ENCODE data around the gene LEFTY2. TPM values are rescaled to one million over a fixed set of nuclear protein-coding genes. Genes with fewer than 3 reads are reported as not detected.

The LEFTY2 gene
- total and polyA plus RNA-seq, 9 of the 15 experiments (the other 6 are each of a cell fraction or from before 2014, with no cell fraction given): 0.04 to 0.14 TPM; not detected in 7

DNA sequence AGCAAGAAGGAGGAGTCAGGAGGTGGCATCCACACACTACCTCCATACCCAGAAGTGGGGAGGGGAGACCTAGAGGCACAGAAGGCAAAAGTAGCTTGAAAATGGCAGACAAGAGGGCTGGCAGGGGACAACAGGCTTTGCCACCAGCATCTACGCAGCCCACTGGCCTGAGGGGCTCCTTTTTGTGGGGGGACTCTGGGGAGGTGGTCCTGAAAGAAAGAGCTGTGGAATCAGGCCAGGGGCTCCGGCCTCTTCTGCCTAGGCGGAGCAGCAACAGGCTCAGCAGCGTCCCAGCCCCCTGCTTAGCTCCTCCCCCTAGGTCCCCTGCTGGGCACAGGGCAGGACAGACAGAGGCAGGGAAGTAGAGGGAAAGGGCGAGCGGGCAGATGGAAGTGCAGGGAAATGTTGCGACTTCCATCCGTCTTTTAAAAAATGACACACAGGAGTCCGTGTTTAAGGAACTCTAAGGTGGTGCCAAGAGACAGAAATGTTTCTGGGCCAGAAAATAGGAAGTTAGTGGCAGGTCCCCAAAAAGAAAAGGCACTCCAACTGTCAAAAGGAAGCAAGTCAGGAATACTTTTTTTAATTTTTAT is 10.0 kb upstream of the LEFTY2 start:
- TF ChIP-seq, protein P1, sequence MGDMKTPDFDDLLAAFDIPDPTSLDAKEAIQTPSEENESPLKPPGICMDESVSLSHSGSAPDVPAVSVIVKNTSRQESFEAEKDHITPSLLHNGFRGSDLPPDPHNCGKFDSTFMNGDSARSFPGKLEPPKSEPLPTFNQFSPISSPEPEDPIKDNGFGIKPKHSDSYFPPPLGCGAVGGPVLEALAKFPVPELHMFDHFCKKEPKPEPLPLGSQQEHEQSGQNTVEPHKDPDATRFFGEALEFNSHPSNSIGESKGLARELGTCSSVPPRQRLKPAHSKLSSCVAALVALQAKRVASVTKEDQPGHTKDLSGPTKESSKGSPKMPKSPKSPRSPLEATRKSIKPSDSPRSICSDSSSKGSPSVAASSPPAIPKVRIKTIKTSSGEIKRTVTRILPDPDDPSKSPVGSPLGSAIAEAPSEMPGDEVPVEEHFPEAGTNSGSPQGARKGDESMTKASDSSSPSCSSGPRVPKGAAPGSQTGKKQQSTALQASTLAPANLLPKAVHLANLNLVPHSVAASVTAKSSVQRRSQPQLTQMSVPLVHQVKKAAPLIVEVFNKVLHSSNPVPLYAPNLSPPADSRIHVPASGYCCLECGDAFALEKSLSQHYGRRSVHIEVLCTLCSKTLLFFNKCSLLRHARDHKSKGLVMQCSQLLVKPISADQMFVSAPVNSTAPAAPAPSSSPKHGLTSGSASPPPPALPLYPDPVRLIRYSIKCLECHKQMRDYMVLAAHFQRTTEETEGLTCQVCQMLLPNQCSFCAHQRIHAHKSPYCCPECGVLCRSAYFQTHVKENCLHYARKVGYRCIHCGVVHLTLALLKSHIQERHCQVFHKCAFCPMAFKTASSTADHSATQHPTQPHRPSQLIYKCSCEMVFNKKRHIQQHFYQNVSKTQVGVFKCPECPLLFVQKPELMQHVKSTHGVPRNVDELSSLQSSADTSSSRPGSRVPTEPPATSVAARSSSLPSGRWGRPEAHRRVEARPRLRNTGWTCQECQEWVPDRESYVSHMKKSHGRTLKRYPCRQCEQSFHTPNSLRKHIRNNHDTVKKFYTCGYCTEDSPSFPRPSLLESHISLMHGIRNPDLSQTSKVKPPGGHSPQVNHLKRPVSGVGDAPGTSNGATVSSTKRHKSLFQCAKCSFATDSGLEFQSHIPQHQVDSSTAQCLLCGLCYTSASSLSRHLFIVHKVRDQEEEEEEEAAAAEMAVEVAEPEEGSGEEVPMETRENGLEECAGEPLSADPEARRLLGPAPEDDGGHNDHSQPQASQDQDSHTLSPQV (IDR thresholded peaks at IDR 0.05): 0 out of 2 replicates have a peak, but pooled peaks have one; percentile 9
- TF ChIP-seq JUNB (CRISPR knock-in tag; conservative IDR thresholded peaks at IDR 0.05): no peak
- TF ChIP-seq GATAD2A (IDR thresholded peaks at IDR 0.05): 0 out of 2 replicates have a peak, but pooled peaks have one; percentile 29
- TF ChIP-seq, protein P2, sequence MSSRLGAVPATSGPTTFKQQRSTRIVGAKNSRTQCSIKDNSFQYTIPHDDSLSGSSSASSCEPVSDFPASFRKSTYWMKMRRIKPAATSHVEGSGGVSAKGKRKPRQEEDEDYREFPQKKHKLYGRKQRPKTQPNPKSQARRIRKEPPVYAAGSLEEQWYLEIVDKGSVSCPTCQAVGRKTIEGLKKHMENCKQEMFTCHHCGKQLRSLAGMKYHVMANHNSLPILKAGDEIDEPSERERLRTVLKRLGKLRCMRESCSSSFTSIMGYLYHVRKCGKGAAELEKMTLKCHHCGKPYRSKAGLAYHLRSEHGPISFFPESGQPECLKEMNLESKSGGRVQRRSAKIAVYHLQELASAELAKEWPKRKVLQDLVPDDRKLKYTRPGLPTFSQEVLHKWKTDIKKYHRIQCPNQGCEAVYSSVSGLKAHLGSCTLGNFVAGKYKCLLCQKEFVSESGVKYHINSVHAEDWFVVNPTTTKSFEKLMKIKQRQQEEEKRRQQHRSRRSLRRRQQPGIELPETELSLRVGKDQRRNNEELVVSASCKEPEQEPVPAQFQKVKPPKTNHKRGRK (tag; IDR thresholded peaks at IDR 0.05): no peak
- no peak for TF ChIP-seq POLR2G (IDR thresholded peaks at IDR 0.05; ENCODE audit: low read depth, low read length)
- no peak for TF ChIP-seq SNIP1 (IDR thresholded peaks at IDR 0.05; ENCODE audit: low read depth)
- TF ChIP-seq SPI1 (IDR thresholded peaks at IDR 0.05; ENCODE audit: borderline replicate concordance, low read depth, low read length): 0 out of 2 replicates have a peak, but pooled peaks have one; percentile 45
- TF ChIP-seq HIVEP1 (CRISPR knock-in tag; IDR thresholded peaks at IDR 0.05): no peak
- no peak for TF ChIP-seq ETV1 (tag; conservative IDR thresholded peaks at IDR 0.05; ENCODE audit: low read depth)
- TF ChIP-seq, protein P3, sequence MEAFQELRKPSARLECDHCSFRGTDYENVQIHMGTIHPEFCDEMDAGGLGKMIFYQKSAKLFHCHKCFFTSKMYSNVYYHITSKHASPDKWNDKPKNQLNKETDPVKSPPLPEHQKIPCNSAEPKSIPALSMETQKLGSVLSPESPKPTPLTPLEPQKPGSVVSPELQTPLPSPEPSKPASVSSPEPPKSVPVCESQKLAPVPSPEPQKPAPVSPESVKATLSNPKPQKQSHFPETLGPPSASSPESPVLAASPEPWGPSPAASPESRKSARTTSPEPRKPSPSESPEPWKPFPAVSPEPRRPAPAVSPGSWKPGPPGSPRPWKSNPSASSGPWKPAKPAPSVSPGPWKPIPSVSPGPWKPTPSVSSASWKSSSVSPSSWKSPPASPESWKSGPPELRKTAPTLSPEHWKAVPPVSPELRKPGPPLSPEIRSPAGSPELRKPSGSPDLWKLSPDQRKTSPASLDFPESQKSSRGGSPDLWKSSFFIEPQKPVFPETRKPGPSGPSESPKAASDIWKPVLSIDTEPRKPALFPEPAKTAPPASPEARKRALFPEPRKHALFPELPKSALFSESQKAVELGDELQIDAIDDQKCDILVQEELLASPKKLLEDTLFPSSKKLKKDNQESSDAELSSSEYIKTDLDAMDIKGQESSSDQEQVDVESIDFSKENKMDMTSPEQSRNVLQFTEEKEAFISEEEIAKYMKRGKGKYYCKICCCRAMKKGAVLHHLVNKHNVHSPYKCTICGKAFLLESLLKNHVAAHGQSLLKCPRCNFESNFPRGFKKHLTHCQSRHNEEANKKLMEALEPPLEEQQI (IDR thresholded peaks at IDR 0.05): no peak
- TF ChIP-seq HDAC2 (IDR thresholded peaks at IDR 0.05): no peak
- TF ChIP-seq ZNF436 (CRISPR knock-in tag; IDR thresholded peaks at IDR 0.05): no peak
- FAIRE-seq: peak; percentile 70
- Histone ChIP-seq H3K9ac (ENCODE audit: insufficient read depth in 1 of 2, low read depth in 2 of 2, low read length in 2 of 2) (peak overlapping the region in 1 of 2 experiments; percentile 83; a peak in 2 of 4 replicates), H3K36me3 (ENCODE audit: control insufficient read depth, insufficient read depth, low read length) (no peaks in the 10 kb centered on the region), H3K4me3 (no peak overlapping the region), H3K9me1 (ENCODE audit: control insufficient read depth, insufficient read depth, low read length) (no peaks in the 10 kb centered on the region), H3K4me2 (ENCODE audit: insufficient read depth, low read length) (peak overlapping the region; percentile 25; the same call in 1 of the 2 replicates), H4K20me1 (replicated peaks; ENCODE audit: control insufficient read depth, insufficient read depth, low read length) (no peaks in the 10 kb centered on the region), H3K27me3 (ENCODE audit: control insufficient read depth in 2 of 2, insufficient read depth in 2 of 2, low read length in 2 of 2) (no peaks in the 10 kb centered on the region), H2AFZ (ENCODE audit: low read depth, low read length) (peak overlapping the region; percentile 92), H3K27ac (ENCODE audit: extremely low read depth, low read depth, low read length) (no peak overlapping the region), H3K9me3 (replicated peaks; ENCODE audit: control insufficient read depth, insufficient read depth, low read depth, low read length) (no peaks in the 10 kb centered on the region), H3K79me2 (ENCODE audit: control insufficient read depth, insufficient read depth, low read length) (no peaks in the 10 kb centered on the region), H3K4me1 (replicated peaks in 1 of 2; ENCODE audit: control insufficient read depth in 2 of 2, insufficient read depth in 2 of 2, low read length in 2 of 2) (peaks cover 13 to 15% of the 10 kb centered on the region in 2 experiments; a peak in 4 of 5 replicates)
- WGBS (ENCODE audit: insufficient coverage, low coverage, missing lambda C conversion rate): 25% methylated on average over 9 of the region's 9 CpGs
- intact Hi-C loops (cut with micrococcal nuclease): no loop called here
- CTCF ChIA-PET (ENCODE audit: low intra/inter-chr PET ratio): interaction anchor here (1.1 kb wide), 1 partner anchor 11 kb away, joined by 3 read pairs; no protein-coding TSS in a partner anchor
- in situ Hi-C loops (cut with MboI): no loop called here
- DNase-seq (ENCODE audit: extremely low read depth in 1 of 4, low spot score in 3 of 4): peak; percentile 68 to 85 (median 80)
- ATAC-seq: peak; percentile 91
- POLR2A ChIA-PET: interaction anchor here (0.5 to 1.4 kb wide), 10 partner anchors 8 to 841 kb away, joined by 3 to 5 read pairs (median 3); partner anchors contain the start of gene PYCR2
- BruUV-seq (replicated peaks): no TSS peak
